ENCODE data around the gene BCO1.

Gene BCO1

DNA sequence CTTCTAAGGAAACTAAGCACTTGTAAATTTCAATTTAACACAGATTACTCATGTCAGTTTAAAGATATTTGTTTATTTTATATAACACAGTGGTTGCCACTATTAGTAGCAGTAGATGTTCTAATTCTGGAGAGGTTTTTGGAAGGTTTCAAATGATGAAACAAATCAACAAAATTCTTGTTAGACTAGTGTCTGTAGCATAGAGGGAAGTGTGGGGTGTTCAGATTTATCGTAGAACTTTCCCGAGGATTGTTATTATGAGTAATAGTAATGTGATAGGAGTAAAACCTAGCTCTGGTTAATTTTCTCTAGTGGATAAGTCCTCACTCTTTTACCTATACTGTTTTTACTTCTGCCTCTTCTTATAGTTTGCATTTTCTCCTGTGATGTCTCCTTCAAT, 82.5 kb downstream of the BCO1 start:
- no peak overlapping the region for H3K27ac ChIP-seq
- H3K9me3 ChIP-seq, result no peaks in the 10 kb centered on the region
- TF ChIP-seq, protein P1, sequence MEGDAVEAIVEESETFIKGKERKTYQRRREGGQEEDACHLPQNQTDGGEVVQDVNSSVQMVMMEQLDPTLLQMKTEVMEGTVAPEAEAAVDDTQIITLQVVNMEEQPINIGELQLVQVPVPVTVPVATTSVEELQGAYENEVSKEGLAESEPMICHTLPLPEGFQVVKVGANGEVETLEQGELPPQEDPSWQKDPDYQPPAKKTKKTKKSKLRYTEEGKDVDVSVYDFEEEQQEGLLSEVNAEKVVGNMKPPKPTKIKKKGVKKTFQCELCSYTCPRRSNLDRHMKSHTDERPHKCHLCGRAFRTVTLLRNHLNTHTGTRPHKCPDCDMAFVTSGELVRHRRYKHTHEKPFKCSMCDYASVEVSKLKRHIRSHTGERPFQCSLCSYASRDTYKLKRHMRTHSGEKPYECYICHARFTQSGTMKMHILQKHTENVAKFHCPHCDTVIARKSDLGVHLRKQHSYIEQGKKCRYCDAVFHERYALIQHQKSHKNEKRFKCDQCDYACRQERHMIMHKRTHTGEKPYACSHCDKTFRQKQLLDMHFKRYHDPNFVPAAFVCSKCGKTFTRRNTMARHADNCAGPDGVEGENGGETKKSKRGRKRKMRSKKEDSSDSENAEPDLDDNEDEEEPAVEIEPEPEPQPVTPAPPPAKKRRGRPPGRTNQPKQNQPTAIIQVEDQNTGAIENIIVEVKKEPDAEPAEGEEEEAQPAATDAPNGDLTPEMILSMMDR (IDR thresholded peaks at IDR 0.05), result no peak
- peaks cover under 1 to 5% of the 10 kb centered on the region in 2 experiments for H3K4me1 ChIP-seq (ENCODE audit: control insufficient read depth in 1 of 2, insufficient read depth in 1 of 2, low read depth in 1 of 2, low read length in 1 of 2)
- H3K27me3 ChIP-seq, result peaks cover 7% of the 10 kb centered on the region
- no peaks in the 10 kb centered on the region for H3K36me3 ChIP-seq
- no peak overlapping the region for H3K4me3 ChIP-seq (ENCODE audit: low read depth in 1 of 2, low read length in 1 of 2)

DNA sequence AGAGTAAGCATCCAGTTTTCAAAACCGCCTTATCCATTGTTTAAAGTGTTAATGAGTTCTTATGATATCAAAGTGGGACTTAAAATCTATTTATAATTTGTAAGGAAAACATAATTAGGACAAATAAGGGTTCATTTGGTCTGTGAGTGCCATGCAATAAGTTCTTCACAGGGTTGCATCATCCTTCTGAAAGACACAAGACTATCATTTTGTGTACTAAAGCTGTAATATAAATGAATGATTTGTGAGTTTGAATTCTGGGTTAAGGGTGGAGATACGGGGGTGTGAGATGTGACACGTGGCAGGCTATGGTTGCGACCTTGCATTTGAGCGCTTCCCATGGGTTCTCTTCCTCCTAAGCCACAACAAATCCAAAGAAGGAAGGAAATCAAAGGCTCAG, 83.0 kb downstream of the BCO1 start:
- peaks cover 2% of the 10 kb centered on the region for H3K27me3 ChIP-seq
- TF ChIP-seq, protein P1 (IDR thresholded peaks at IDR 0.05), result no peak
- H3K4me1 ChIP-seq (ENCODE audit: control insufficient read depth in 1 of 2, insufficient read depth in 1 of 2, low read depth in 1 of 2, low read length in 1 of 2), result peaks cover 0 to 4% of the 10 kb centered on the region in 2 experiments
- H3K27ac ChIP-seq, result no peak overlapping the region
- no peaks in the 10 kb centered on the region for H3K36me3 ChIP-seq
- no peaks in the 10 kb centered on the region for H3K9me3 ChIP-seq
- H3K4me3 ChIP-seq (ENCODE audit: low read depth in 1 of 2, low read length in 1 of 2), result no peak overlapping the region

DNA sequence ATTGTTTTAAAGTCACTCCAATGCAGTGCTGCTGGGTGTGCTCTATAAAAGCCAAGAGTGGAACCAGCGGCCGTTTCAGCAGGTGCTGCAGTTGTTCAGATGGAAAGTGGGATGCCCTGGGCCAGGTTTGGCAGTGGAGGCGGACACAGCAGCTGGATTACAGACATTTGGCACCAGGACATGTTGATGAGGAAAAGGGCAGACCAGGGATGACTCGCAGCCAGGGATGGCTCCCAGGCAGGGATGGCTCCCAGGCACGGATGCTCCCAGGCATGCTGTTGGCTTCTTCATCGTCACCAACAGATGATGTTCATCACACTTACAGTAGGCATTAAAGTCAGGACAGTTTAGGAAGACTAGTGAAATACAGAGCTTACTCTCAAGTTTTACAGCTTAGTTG, 86.3 kb downstream of the BCO1 start:
- Histone ChIP-seq H3K36me3 (no peaks in the 10 kb centered on the region), H3K4me3 (ENCODE audit: low read depth in 1 of 2, low read length in 1 of 2) (no peak overlapping the region), H3K27ac (no peak overlapping the region), H3K4me1 (ENCODE audit: control insufficient read depth in 1 of 2, insufficient read depth in 1 of 2, low read depth in 1 of 2, low read length in 1 of 2) (peaks cover 0 to 4% of the 10 kb centered on the region in 2 experiments), H3K9me3 (no peaks in the 10 kb centered on the region), H3K27me3 (no peaks in the 10 kb centered on the region)
- TF ChIP-seq, protein P1 (IDR thresholded peaks at IDR 0.05), result no peak

DNA sequence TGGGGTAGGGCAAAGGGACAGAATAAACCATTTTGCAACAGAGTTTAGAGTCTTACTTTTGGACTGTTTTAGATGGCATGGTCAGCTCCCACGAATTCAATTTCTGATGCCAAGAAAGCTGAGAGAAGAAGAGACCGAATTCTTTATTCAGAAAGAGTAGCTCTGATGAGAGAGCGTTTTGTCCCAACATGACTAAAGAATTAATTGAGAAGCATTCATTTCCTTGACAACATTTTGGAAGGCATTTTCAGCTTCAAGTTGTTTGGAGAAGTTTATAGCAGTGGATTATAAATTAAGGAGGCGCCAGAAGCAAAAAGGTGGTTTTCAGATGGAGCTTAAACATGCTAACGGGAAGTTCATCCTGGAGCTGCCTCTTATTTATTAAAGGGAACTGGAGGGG, 88.5 kb downstream of the BCO1 start:
- H3K4me3 ChIP-seq (ENCODE audit: low read depth in 1 of 2, low read length in 1 of 2), result no peak overlapping the region

DNA sequence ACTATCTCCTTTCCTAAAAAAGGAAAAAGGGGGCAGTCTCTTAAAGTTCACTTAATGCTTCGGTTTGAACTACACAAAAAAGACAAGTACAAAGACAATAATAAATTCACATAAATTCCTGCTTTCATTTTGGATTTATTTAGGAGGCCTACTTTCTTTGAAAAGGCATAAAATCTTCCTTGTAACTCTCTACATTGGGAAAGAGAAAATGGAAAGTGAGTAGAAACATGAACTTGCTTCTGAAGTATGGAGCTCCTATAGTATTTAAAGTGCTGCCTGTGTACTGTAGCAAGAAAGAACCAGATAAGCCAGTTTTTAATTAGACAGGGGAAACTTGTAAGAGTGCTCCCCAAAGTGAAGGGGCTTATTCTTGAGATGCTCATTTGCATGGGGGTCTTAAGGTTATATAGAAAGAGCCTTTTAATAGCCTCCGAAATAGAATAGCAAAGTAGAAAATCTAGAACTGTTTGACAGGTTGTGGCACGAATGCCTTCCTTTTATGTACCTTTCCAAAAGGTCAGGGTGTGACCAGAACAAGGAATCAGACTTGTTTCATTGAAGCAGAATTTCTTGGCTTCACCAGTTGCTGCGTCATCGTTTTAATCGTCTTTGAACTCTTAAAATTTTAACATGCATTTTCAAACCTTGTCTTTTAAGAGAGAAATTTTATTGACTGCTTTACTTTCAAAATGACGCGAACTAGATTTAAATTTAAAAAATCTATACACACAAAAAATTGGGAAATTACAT, 89.1 kb downstream of the BCO1 start:
- Histone ChIP-seq H3K9me3 (no peaks in the 10 kb centered on the region), H3K27me3 (no peaks in the 10 kb centered on the region), H3K36me3 (no peaks in the 10 kb centered on the region), H3K27ac (no peak overlapping the region), H3K4me3 (ENCODE audit: low read depth in 1 of 2, low read length in 1 of 2) (no peak overlapping the region), H3K4me1 (ENCODE audit: control insufficient read depth in 1 of 2, insufficient read depth in 1 of 2, low read depth in 1 of 2, low read length in 1 of 2) (peaks cover 0 to 4% of the 10 kb centered on the region in 2 experiments)
- TF ChIP-seq, protein P1 (IDR thresholded peaks at IDR 0.05), result no peak

More for the DNA sequence above, 88.5 kb downstream of the BCO1 start:
- Histone ChIP-seq H3K36me3 (no peaks in the 10 kb centered on the region), H3K27me3 (no peaks in the 10 kb centered on the region), H3K4me1 (ENCODE audit: control insufficient read depth in 1 of 2, insufficient read depth in 1 of 2, low read depth in 1 of 2, low read length in 1 of 2) (peaks cover 0 to 4% of the 10 kb centered on the region in 2 experiments), H3K27ac (no peak overlapping the region), H3K9me3 (no peaks in the 10 kb centered on the region)
- TF ChIP-seq, protein P1 (IDR thresholded peaks at IDR 0.05), result no peak

All from neutrophil (primary cell).